SH-SY5Y (cell line): ENCODE measurements around the gene SLC22A5.

Experiments used
- GATA2 ChIP-seq: IDR thresholded peaks from 2 replicates; pipeline ENCODE4 v1.6.1; 2011; ENCODE audit warnings: mild to moderate bottlenecking, low read depth, low read length
- GATA3 ChIP-seq: IDR thresholded peaks from 2 replicates; pipeline ENCODE4 v1.6.1; 2011; ENCODE audit warnings: low read depth, mild to moderate bottlenecking, low read length, moderate library complexity

- TF ChIP-seq GATA2 (no peak), GATA3 (no peak)
These were observed at the start of gene SLC22A5 for GRCh38 chr5:132369474-132370180.
